K562 (cell line): ENCODE results near the gene WWP2. TPM values are rescaled to one million over a fixed set of nuclear protein-coding genes. Genes with fewer than 3 reads are reported as not detected.

Experiments used
- CBX8 ChIP-seq: fragments of 200-600 bp; sonication (generic); IDR thresholded peaks from 2 replicates; pipeline ENCODE4 v1.6.1; 2012; ENCODE audit warnings: borderline replicate concordance, mixed run types, low read depth, mild to moderate bottlenecking, moderate library complexity, mixed read lengths, low read length, control low read depth, inconsistent platforms; ENCODE audit not compliant: poor library complexity, severe bottlenecking; ENCODE audit errors: extremely low read depth
- DMBX1 ChIP-seq: fragments of 250-450 bp; sonication (Bioruptor Pico); IDR thresholded peaks from 2 replicates; pipeline ENCODE4 v1.8.0; 2022; ENCODE audit warnings: inconsistent platforms, mild to moderate bottlenecking, moderate library complexity, borderline replicate concordance
- HDAC3 ChIP-seq: fragments of 450-650 bp; IDR thresholded peaks from 2 replicates; pipeline ENCODE4 v1.6.1; 2018; ENCODE audit warnings: borderline replicate concordance, mild to moderate bottlenecking, moderate library complexity; ENCODE audit not compliant: partially characterized antibody
- HSF4 ChIP-seq: fragments of 250-450 bp; sonication (Bioruptor Pico); IDR thresholded peaks from 2 replicates; pipeline ENCODE4 v2.1.2; 2022; ENCODE audit warnings: mild to moderate bottlenecking, moderate library complexity, borderline replicate concordance
- KAT8 ChIP-seq: fragments of 450-650 bp; IDR thresholded peaks from 2 replicates; pipeline ENCODE4 v1.6.1; 2016; ENCODE audit warnings: low read depth, mild to moderate bottlenecking
- NCOA2 ChIP-seq, 2 experiments: fragments of 450-650 bp; IDR thresholded peaks; 2 replicates each; pipeline ENCODE4 v1.6.1; 2018; ENCODE audit warnings: mild to moderate bottlenecking in 2 of 2, moderate library complexity in 1 of 2; ENCODE audit not compliant: partially characterized antibody in 2 of 2
- NR4A1 ChIP-seq, 2 experiments: fragments of 250-450 bp in 1 of 2; fragments of 450-650 bp in 1 of 2; sonication (Bioruptor Pico) in 1 of 2; IDR thresholded peaks; 2 replicates each; pipeline versions ENCODE4 v1.4.0 to v1.6.1; 2016 to 2020; ENCODE audit warnings: mild to moderate bottlenecking in 2 of 2, missing compliant biosample characterization in 1 of 2, missing genetic modification characterization in 1 of 2, moderate library complexity in 1 of 2
- SMARCE1 ChIP-seq: fragments of 450-650 bp; IDR thresholded peaks from 2 replicates; pipeline ENCODE4 v1.7.1; 2016; ENCODE audit warnings: mild to moderate bottlenecking
- SMC3 ChIP-seq: conservative IDR thresholded peaks from 2 replicates; pipeline ENCODE4 v1.6.1; 2011; ENCODE audit warnings: low read depth, low read length, improper control_type of control experiment; ENCODE audit not compliant: insufficient read depth
- SPI1 ChIP-seq: IDR thresholded peaks from 2 replicates; pipeline ENCODE4 v1.6.1; 2011; ENCODE audit warnings: low read depth, low read length, control low read depth, borderline replicate concordance
- TBP ChIP-seq: optimal IDR thresholded peaks from 2 replicates; pipeline ENCODE3; 2011; ENCODE audit warnings: low read depth, low read length, improper control_type of control experiment
- TSC22D4 ChIP-seq: fragments of 450-650 bp; IDR thresholded peaks from 2 replicates; pipeline ENCODE4 v1.6.1; 2016; ENCODE audit warnings: missing genetic modification characterization, missing biosample characterization, control low read depth
- ZNF263 ChIP-seq: sonication (generic); formaldehyde crosslinking; IDR thresholded peaks from 2 replicates; pipeline ENCODE4 v1.8.0; 2022; ENCODE audit warnings: mild to moderate bottlenecking, missing genetic modification reagents, borderline replicate concordance
- polyA plus RNA-seq, 8 experiments: library from polyadenylated mRNA; depleted of rRNA in 4 of 8; stranded (reverse) in 5 of 8; unstranded in 3 of 8; fragments of >200 nt; fragmentation: Nextera tagmentation in 2 of 8; fragmentation: Illumina TruSeq in 1 of 8; extraction: Ambion mirVana in 2 of 8; extraction: Trizol in 1 of 8; gene quantifications; 2 replicates each; pipeline versions ENCODE4 v1.2.1 to v1.2.3, GENCODE V29; 2011 to 2014; ENCODE audit warnings: inconsistent platforms in 1 of 8, missing spikeins in 1 of 8
- total RNA-seq, 7 experiments: library from RNA; depleted of rRNA in 6 of 7; stranded (reverse); fragments of >200 nt in 6 of 7; fragmentation: Illumina TruSeq in 2 of 7; extraction: Trizol in 2 of 7; gene quantifications; 2 replicates each; pipeline versions ENCODE4 v1.2.1 to v1.2.3, GENCODE V29; 2011 to 2021; ENCODE audit warnings: low replicate concordance in 1 of 7
- TF ChIP-seq, protein P1 (sequence below): IDR thresholded peaks from 2 replicates; pipeline ENCODE4 v1.6.1; 2011; ENCODE audit not compliant: insufficient read length; ENCODE audit errors: extremely low read depth
- TF ChIP-seq, protein P2 (sequence below): fragments of 450-650 bp; IDR thresholded peaks from 2 replicates; pipeline ENCODE4 v1.6.1; 2016; ENCODE audit warnings: mild to moderate bottlenecking, moderate library complexity

Gene WWP2
- total and polyA plus RNA-seq, 9 of the 15 experiments (the other 6 are each of a cell fraction or from before 2014, with no cell fraction given): 1.9 to 34.4 (median 14.6) TPM

DNA sequence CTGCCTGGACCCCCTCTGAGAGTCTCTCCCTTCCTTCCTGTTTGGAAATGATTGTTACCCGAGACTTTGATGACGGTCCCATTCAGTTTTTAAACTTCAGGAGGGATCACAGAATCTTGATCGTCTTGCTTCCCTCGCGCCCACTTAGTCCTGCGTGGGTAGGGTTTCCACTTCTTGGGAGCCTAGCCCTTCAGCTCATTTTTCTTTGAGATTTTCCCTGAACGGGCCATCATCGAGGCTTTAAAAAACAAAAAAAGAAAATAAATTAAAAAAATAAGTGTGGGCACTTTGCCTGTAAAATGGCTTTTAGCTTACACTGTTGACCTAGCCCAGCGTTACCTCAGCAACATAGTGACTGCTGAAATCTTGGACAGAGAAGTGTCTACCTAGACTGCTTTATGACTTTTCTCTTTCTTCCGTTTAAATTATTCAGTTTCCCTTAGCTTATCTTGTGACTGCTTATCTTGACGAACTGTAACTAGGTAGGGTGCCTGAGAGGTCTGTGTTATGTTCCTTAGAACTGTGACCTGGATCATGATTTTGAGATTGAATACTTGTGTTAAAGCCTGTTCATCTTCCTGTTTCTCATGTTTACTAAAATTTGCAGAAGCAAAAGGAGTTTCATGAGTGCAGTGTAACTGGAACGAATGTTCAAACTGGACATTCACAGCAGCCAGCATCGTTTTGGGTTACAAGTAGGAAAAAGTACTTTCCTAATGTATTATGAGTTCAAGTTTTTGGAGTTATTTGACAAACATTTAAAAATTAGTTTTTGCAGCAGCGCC is 874 bp downstream of the WWP2 start (continued):
- TF ChIP-seq, protein P1, sequence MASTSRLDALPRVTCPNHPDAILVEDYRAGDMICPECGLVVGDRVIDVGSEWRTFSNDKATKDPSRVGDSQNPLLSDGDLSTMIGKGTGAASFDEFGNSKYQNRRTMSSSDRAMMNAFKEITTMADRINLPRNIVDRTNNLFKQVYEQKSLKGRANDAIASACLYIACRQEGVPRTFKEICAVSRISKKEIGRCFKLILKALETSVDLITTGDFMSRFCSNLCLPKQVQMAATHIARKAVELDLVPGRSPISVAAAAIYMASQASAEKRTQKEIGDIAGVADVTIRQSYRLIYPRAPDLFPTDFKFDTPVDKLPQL: no peak
- TF ChIP-seq TSC22D4 (tag) (no peak), HDAC3 (no peak), SMC3 (no peak), SMARCE1 (0 out of 2 replicates have a peak, but pooled peaks have one; percentile 31), TBP (peak; percentile 8), ZNF263 (CRISPR knock-in tag) (no peak), SPI1 (no peak), NR4A1 (CRISPR knock-in tag; IDR thresholded peaks at IDR 0.05) (no peak), NR4A1 (tag; IDR thresholded peaks at IDR 0.05) (no peak), NCOA2 (IDR thresholded peaks at IDR 0.05; ENCODE audit: partially characterized antibody in 2 of 2) (no peak), CBX8 (no peak), DMBX1 (CRISPR knock-in tag) (no peak), KAT8 (no peak), HSF4 (CRISPR knock-in tag) (no peak)
- TF ChIP-seq, protein P2, sequence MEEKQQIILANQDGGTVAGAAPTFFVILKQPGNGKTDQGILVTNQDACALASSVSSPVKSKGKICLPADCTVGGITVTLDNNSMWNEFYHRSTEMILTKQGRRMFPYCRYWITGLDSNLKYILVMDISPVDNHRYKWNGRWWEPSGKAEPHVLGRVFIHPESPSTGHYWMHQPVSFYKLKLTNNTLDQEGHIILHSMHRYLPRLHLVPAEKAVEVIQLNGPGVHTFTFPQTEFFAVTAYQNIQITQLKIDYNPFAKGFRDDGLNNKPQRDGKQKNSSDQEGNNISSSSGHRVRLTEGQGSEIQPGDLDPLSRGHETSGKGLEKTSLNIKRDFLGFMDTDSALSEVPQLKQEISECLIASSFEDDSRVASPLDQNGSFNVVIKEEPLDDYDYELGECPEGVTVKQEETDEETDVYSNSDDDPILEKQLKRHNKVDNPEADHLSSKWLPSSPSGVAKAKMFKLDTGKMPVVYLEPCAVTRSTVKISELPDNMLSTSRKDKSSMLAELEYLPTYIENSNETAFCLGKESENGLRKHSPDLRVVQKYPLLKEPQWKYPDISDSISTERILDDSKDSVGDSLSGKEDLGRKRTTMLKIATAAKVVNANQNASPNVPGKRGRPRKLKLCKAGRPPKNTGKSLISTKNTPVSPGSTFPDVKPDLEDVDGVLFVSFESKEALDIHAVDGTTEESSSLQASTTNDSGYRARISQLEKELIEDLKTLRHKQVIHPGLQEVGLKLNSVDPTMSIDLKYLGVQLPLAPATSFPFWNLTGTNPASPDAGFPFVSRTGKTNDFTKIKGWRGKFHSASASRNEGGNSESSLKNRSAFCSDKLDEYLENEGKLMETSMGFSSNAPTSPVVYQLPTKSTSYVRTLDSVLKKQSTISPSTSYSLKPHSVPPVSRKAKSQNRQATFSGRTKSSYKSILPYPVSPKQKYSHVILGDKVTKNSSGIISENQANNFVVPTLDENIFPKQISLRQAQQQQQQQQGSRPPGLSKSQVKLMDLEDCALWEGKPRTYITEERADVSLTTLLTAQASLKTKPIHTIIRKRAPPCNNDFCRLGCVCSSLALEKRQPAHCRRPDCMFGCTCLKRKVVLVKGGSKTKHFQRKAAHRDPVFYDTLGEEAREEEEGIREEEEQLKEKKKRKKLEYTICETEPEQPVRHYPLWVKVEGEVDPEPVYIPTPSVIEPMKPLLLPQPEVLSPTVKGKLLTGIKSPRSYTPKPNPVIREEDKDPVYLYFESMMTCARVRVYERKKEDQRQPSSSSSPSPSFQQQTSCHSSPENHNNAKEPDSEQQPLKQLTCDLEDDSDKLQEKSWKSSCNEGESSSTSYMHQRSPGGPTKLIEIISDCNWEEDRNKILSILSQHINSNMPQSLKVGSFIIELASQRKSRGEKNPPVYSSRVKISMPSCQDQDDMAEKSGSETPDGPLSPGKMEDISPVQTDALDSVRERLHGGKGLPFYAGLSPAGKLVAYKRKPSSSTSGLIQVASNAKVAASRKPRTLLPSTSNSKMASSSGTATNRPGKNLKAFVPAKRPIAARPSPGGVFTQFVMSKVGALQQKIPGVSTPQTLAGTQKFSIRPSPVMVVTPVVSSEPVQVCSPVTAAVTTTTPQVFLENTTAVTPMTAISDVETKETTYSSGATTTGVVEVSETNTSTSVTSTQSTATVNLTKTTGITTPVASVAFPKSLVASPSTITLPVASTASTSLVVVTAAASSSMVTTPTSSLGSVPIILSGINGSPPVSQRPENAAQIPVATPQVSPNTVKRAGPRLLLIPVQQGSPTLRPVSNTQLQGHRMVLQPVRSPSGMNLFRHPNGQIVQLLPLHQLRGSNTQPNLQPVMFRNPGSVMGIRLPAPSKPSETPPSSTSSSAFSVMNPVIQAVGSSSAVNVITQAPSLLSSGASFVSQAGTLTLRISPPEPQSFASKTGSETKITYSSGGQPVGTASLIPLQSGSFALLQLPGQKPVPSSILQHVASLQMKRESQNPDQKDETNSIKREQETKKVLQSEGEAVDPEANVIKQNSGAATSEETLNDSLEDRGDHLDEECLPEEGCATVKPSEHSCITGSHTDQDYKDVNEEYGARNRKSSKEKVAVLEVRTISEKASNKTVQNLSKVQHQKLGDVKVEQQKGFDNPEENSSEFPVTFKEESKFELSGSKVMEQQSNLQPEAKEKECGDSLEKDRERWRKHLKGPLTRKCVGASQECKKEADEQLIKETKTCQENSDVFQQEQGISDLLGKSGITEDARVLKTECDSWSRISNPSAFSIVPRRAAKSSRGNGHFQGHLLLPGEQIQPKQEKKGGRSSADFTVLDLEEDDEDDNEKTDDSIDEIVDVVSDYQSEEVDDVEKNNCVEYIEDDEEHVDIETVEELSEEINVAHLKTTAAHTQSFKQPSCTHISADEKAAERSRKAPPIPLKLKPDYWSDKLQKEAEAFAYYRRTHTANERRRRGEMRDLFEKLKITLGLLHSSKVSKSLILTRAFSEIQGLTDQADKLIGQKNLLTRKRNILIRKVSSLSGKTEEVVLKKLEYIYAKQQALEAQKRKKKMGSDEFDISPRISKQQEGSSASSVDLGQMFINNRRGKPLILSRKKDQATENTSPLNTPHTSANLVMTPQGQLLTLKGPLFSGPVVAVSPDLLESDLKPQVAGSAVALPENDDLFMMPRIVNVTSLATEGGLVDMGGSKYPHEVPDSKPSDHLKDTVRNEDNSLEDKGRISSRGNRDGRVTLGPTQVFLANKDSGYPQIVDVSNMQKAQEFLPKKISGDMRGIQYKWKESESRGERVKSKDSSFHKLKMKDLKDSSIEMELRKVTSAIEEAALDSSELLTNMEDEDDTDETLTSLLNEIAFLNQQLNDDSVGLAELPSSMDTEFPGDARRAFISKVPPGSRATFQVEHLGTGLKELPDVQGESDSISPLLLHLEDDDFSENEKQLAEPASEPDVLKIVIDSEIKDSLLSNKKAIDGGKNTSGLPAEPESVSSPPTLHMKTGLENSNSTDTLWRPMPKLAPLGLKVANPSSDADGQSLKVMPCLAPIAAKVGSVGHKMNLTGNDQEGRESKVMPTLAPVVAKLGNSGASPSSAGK: 0 out of 2 replicates have a peak, but pooled peaks have one; percentile 11
